ENCODE measurements around the gene STC2.

The STC2 gene

DNA sequence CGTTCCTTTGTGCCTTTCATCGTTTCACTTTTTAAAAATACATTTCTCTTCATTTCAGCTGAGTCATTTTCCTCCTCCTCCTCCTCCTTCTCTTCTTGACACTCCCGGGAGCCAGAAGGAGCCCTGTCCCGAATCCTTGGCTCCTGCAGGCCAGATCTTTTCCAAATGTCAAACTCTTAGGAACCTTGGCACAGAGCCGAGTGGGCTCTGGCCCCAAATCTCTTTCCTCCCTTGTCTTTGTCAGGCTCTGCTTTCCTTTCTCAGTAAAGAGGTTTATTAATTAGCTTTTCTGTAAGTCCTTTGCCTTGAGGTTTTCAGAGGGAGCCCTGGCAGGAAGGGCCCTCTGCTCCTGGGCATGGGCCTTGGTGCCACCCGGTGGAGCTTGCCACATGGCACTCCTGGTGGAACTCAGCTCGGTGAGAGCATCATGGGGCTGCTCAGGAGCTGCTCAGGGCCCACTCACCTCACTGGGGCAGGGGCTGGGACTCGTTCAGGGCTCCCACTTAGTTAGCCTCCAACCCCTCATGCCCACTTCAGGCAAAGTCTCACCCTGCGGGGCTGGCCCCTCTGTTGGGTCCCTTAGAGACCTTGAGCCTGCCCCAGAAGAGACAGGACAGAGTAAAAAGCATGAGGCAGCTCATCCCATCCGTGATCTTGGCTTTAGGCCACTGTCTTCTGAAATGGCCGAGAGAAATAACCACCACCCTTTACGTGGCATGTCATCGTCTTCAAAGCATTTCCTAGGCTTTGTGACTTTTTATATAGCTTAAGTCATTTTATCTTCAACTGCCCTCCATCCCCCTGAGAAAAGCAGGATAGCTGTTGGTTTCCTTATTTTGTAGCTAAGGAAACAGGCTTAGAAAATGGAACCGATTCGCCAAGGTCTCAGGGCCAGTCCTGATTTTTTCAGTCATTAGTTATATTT lies 17.1 kb downstream of the STC2 start:
- no peak overlapping the region for H3K9ac ChIP-seq (ENCODE audit: low read depth, low read length)
- no peak overlapping the region for H3K27ac ChIP-seq (ENCODE audit: low read depth, low read length)
- H3K36me3 ChIP-seq (ENCODE audit: control insufficient read depth, insufficient read depth, low read length): no peaks in the 10 kb centered on the region; the same call in 1 of the 2 replicates

DNA sequence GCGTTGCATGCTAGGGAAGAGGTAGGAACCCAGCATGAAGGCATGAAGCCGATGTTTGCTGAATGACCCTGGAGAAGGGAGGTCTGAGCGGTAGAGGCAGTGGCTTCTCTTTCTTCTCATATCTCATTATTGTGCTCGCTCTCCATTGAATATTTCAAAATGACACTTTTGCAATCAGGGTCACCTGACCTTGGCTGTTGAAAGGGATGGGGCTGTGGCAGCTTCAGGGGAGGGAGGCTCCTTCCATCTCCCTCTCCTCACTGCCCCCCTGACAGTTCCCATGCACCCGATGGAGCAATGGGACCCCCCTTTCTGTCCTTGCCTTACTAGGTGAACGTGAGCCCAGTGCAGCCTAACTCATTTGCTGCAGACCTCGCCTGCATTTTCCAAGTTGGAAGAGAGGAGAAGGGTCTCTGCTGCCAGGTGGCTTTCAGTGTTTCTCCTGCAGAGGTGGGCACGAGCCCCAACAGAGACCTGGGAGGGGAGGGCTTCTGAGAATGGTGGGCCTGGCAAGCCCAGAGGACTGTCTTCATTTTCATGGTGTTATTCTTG lies 17.9 kb downstream of the STC2 start:
- no peaks in the 10 kb centered on the region for H3K27me3 ChIP-seq (ENCODE audit: control insufficient read depth, insufficient read depth, low read length)
- 0 out of 2 replicates have a peak, but pooled peaks cover 2% of the 10 kb centered on the region for H3K4me1 ChIP-seq (ENCODE audit: control insufficient read depth, insufficient read depth, low read length)
- H3K36me3 ChIP-seq (ENCODE audit: control insufficient read depth, insufficient read depth, low read length): no peaks in the 10 kb centered on the region
- H3K9ac ChIP-seq (ENCODE audit: low read depth, low read length): no peak overlapping the region
- no peak overlapping the region for H3K27ac ChIP-seq (ENCODE audit: low read depth, low read length)
- peaks cover 6% of the 10 kb centered on the region; the same call in 1 of the 2 replicates for H3K9me3 ChIP-seq (ENCODE audit: control insufficient read depth, insufficient read depth, low read length)
- H3K4me3 ChIP-seq (ENCODE audit: low read depth, low read length): no peak overlapping the region

More for the DNA sequence above, 17.1 kb downstream of the STC2 start:
- no peaks in the 10 kb centered on the region for H3K27me3 ChIP-seq (ENCODE audit: control insufficient read depth, insufficient read depth, low read length)
- no peak overlapping the region for H3K4me3 ChIP-seq (ENCODE audit: low read depth, low read length)
- H3K9me3 ChIP-seq (ENCODE audit: control insufficient read depth, insufficient read depth, low read length): peaks cover 6% of the 10 kb centered on the region; the same call in 1 of the 2 replicates
- peaks cover 8% of the 10 kb centered on the region; the same call in 1 of the 2 replicates for H3K4me1 ChIP-seq (ENCODE audit: control insufficient read depth, insufficient read depth, low read length)

DNA sequence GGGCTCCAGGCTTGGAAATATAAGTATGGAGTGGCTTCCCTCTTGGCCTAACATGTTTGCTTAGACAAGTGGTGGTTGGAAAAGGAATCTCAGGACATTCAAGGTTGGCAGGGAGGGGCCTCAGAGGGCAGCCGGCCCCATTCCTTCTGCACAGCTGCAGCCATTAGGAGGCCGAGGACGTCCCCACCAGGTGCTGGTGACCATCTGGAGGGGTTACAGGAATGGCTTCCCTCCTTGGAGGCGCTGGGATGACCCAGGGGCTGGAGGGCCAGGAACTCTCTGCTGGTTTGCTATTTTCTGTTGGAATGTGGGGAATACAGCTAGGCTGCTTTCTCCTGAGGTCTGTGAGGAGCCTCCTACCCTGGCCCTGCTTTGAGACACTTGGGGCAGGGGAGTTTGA lies 18.5 kb downstream of the STC2 start:
- Histone ChIP-seq H3K36me3 (ENCODE audit: control insufficient read depth, insufficient read depth, low read length) (no peaks in the 10 kb centered on the region), H3K27ac (ENCODE audit: low read depth, low read length) (no peak overlapping the region), H3K9me3 (ENCODE audit: control insufficient read depth, insufficient read depth, low read length) (peaks cover 6% of the 10 kb centered on the region; the same call in 1 of the 2 replicates), H3K27me3 (ENCODE audit: control insufficient read depth, insufficient read depth, low read length) (no peaks in the 10 kb centered on the region), H3K4me3 (ENCODE audit: low read depth, low read length) (no peak overlapping the region), H3K9ac (ENCODE audit: low read depth, low read length) (no peak overlapping the region), H3K4me1 (ENCODE audit: control insufficient read depth, insufficient read depth, low read length) (peaks cover 3% of the 10 kb centered on the region)

DNA sequence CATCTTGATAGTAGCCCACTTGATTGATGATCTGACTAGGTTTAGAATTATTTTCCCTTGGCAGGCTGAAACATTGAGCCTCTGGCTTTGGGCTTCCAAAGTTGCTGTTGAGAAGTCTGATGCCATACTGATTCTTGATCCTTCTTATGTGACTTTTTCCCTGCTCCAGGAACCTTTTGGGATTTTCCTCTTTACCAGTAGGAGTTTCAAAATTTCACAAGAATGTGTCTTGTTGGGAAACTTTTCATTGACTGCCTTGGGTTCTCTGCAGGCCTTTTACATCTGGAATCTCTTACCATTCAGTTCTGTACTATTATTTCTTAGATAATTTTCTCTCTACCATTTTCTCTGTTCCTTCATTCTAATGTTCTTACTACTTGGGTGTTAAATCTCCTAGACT lies 20.0 kb downstream of the STC2 start:
- Histone ChIP-seq H3K36me3 (ENCODE audit: control insufficient read depth, insufficient read depth, low read length) (no peaks in the 10 kb centered on the region), H3K27me3 (ENCODE audit: control insufficient read depth, insufficient read depth, low read length) (no peaks in the 10 kb centered on the region), H3K4me3 (ENCODE audit: low read depth, low read length) (no peak overlapping the region), H3K27ac (ENCODE audit: low read depth, low read length) (no peak overlapping the region), H3K4me1 (ENCODE audit: control insufficient read depth, insufficient read depth, low read length) (peaks cover 18% of the 10 kb centered on the region), H3K9ac (ENCODE audit: low read depth, low read length) (no peak overlapping the region), H3K9me3 (ENCODE audit: control insufficient read depth, insufficient read depth, low read length) (peaks cover 6% of the 10 kb centered on the region; the same call in 1 of the 2 replicates)

DNA sequence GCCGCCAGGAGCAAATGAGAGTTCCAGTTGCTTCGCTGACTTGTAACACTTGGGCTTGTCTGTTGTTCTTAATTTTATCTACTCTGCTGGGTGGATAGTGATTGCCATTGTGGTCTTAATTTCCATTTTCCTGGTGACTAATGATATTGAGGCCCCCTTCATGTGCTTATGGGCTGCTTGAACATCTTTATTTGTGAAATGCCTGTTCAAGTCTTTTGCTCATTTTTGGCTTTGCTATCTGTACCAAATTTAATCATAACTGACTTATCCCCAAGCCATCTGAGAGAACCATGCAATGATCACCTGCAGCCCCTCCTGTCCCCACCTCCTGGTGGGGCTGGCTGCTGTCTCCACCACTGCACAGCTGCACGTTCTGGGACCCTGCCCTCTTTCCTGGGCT lies 20.5 kb downstream of the STC2 start:
- Histone ChIP-seq H3K9me3 (ENCODE audit: control insufficient read depth, insufficient read depth, low read length) (peaks cover 6% of the 10 kb centered on the region; the same call in 1 of the 2 replicates), H3K36me3 (ENCODE audit: control insufficient read depth, insufficient read depth, low read length) (no peaks in the 10 kb centered on the region), H3K27ac (ENCODE audit: low read depth, low read length) (no peak overlapping the region), H3K9ac (ENCODE audit: low read depth, low read length) (no peak overlapping the region), H3K4me3 (ENCODE audit: low read depth, low read length) (no peak overlapping the region), H3K27me3 (ENCODE audit: control insufficient read depth, insufficient read depth, low read length) (no peaks in the 10 kb centered on the region), H3K4me1 (ENCODE audit: control insufficient read depth, insufficient read depth, low read length) (peaks cover 23% of the 10 kb centered on the region)

DNA sequence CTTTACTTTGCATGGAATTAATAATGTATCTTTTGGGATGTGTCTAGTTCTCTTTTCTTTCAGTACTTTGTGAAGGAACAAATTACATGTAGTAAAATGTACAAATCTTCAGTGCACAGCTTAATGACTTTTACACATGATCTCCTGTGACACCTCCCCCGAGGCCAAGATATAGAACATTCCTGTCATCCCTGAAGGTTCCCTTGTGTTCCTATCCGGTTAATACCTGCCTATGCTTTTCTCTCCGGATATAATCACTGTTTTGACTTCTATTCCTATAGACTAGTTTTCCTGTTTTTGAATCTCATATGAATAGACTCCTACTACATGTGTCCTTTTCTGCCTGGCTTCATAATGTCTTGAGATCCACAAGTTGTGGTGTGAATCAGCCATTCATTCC lies 21.5 kb downstream of the STC2 start:
- peaks cover 33% of the 10 kb centered on the region for H3K4me1 ChIP-seq (ENCODE audit: control insufficient read depth, insufficient read depth, low read length)
- no peak overlapping the region for H3K4me3 ChIP-seq (ENCODE audit: low read depth, low read length)
- no peaks in the 10 kb centered on the region for H3K36me3 ChIP-seq (ENCODE audit: control insufficient read depth, insufficient read depth, low read length)
- no peak overlapping the region for H3K9ac ChIP-seq (ENCODE audit: low read depth, low read length)
- no peaks in the 10 kb centered on the region for H3K27me3 ChIP-seq (ENCODE audit: control insufficient read depth, insufficient read depth, low read length)
- H3K9me3 ChIP-seq (ENCODE audit: control insufficient read depth, insufficient read depth, low read length): peaks cover 6% of the 10 kb centered on the region; the same call in 1 of the 2 replicates
- H3K27ac ChIP-seq (ENCODE audit: low read depth, low read length): no peak overlapping the region

DNA sequence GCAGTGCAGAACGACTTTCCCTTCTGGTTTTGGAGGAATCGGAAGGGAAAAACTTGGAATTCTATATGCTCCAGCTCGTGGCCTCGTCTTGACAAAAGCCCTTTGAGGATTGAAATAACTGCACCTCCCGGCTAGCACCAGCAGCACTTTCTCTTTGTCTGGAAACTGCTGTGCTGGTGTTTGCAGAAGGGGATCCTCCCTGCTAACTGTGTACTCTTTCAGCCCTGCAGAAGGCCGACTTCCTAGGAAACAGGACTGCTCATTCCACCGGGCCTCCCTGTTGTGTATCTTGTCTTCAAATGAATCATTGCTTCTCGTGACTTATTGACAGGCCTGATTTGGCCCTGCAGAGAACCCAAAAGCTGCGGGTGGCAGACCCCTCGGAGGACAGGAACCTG lies 23.6 kb downstream of the STC2 start:
- no peaks in the 10 kb centered on the region for H3K27me3 ChIP-seq (ENCODE audit: control insufficient read depth, insufficient read depth, low read length)
- H3K9me3 ChIP-seq (ENCODE audit: control insufficient read depth, insufficient read depth, low read length): peaks cover 6% of the 10 kb centered on the region; the same call in 1 of the 2 replicates
- no peak overlapping the region for H3K27ac ChIP-seq (ENCODE audit: low read depth, low read length)
- no peak overlapping the region for H3K9ac ChIP-seq (ENCODE audit: low read depth, low read length)
- H3K4me3 ChIP-seq (ENCODE audit: low read depth, low read length): no peak overlapping the region
- no peaks in the 10 kb centered on the region for H3K36me3 ChIP-seq (ENCODE audit: control insufficient read depth, insufficient read depth, low read length)
- peaks cover 34% of the 10 kb centered on the region for H3K4me1 ChIP-seq (ENCODE audit: control insufficient read depth, insufficient read depth, low read length)

DNA sequence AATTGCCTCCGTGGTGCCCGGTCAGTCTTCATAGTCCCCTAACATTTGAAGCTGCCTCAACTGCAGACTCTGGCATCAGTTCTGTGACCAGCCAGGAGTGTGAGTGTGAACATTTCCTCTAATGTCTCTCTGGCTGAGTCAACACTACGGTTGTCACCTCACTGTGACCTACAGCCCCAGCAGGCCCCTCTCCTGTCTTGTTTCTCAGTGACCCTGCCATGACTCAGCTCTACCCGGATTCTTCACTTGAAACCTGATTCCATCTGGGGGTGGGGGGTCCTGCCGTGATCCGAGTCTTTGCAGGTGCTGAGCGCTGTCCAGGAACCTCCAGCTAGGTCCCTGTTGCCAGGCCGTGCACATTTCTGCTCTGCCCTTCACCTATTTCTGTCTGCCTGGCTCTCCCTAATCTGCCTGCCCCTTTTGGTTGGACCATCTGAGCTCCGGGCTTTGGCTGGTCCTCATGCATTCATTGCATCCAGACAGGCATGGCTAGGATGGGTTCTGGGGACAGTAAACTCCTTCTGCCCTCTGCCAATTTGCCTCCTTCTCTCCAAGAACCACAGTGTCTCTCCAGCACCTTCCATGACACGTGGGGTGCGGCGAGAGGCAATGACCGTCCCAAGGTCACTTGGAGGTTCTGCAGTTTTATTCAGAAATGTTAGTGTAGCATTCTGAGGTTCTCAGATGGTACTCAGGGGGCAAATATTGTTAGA lies 24.2 kb downstream of the STC2 start:
- H3K36me3 ChIP-seq (ENCODE audit: control insufficient read depth, insufficient read depth, low read length): no peaks in the 10 kb centered on the region
- H3K27me3 ChIP-seq (ENCODE audit: control insufficient read depth, insufficient read depth, low read length): no peaks in the 10 kb centered on the region
- no peak overlapping the region for H3K4me3 ChIP-seq (ENCODE audit: low read depth, low read length)
- peak overlapping the region; percentile 22 for H3K27ac ChIP-seq (ENCODE audit: low read depth, low read length)
- H3K9me3 ChIP-seq (ENCODE audit: control insufficient read depth, insufficient read depth, low read length): peaks cover 6% of the 10 kb centered on the region; the same call in 1 of the 2 replicates
- H3K4me1 ChIP-seq (ENCODE audit: control insufficient read depth, insufficient read depth, low read length): peaks cover 34% of the 10 kb centered on the region
- no peak overlapping the region for H3K9ac ChIP-seq (ENCODE audit: low read depth, low read length)

DNA sequence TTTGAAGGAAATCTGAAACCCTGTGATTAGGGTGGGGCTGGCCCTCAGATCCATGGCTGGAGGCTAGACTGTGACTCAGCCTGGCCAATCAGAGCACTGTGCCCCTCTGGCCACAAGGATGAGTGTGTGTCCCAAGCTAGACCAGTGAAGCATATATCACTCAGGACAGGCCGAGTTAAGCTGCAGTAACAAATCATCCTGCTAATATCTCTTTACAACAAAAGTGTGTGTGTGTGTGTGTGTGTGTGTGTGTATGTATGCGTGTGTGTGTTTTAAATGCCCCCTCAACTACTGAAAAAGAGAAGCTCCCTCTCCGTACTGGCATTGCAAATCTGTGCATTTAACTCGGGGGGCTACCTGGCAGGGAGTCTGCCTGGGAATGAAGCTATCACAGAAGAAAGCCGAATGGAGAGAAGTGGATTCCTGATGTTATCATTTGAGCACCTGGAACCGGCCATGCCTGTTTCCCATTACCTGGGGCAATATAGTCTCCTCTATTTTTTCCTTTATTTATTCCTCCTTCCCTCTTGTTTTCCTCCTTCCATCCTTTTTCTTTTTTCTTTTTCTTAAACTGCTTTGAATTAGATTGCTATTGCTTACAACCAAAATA lies 25.6 kb downstream of the STC2 start:
- Histone ChIP-seq H3K9ac (ENCODE audit: low read depth, low read length) (no peak overlapping the region), H3K27ac (ENCODE audit: low read depth, low read length) (no peak overlapping the region), H3K36me3 (ENCODE audit: control insufficient read depth, insufficient read depth, low read length) (no peaks in the 10 kb centered on the region), H3K4me1 (ENCODE audit: control insufficient read depth, insufficient read depth, low read length) (peaks cover 34% of the 10 kb centered on the region), H3K9me3 (ENCODE audit: control insufficient read depth, insufficient read depth, low read length) (peaks cover 2% of the 10 kb centered on the region; the same call in 1 of the 2 replicates), H3K4me3 (ENCODE audit: low read depth, low read length) (no peak overlapping the region), H3K27me3 (ENCODE audit: control insufficient read depth, insufficient read depth, low read length) (no peaks in the 10 kb centered on the region)

DNA sequence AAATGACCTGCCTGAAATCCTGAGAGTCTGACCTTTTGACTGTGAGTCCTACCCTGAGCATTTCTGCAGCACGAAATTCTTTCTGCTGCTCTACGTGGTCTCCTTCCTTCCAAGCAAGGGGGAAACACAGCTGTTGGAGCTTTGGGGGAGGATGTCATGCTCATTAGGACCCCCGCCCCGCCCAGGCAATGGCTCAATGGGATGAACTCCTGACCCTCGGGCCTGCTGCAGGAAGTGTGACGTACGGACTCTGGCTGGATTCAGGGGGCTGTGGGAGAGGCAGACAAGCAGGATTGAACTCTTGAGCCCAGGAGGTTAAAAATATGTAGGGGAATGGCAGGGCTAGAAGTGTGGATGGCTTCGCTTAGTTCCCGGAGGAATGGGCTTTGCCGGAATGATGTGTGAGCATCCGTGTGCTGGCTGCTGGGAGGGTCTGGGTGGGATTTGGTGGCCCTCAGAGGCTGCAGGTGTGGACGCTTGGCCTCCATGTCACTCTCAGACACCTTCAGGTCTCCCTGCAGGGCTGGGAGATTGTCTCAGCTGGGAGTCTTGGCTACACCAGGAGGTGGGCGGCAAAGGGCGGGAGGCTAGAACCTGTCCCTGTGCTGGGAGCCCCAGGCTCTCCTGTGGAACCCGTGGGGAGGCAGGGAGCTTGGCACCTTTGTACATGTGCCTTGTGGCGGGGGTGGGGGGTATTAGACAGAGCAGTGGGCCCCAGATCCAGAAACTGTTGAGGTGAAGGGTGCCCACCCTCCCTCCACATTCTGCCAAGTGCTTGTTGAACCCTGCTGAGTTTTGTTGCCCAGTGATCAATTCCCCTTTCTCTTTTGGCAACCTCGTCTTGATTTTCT lies 26.3 kb downstream of the STC2 start:
- no peaks in the 10 kb centered on the region for H3K36me3 ChIP-seq (ENCODE audit: control insufficient read depth, insufficient read depth, low read length)
- peaks cover 34% of the 10 kb centered on the region for H3K4me1 ChIP-seq (ENCODE audit: control insufficient read depth, insufficient read depth, low read length)
- peak overlapping the region; percentile 47 for H3K27ac ChIP-seq (ENCODE audit: low read depth, low read length)
- H3K9me3 ChIP-seq (ENCODE audit: control insufficient read depth, insufficient read depth, low read length): no peaks in the 10 kb centered on the region
- no peak overlapping the region for H3K4me3 ChIP-seq (ENCODE audit: low read depth, low read length)
- no peaks in the 10 kb centered on the region for H3K27me3 ChIP-seq (ENCODE audit: control insufficient read depth, insufficient read depth, low read length)
- H3K9ac ChIP-seq (ENCODE audit: low read depth, low read length): no peak overlapping the region
